CD4-positive, alpha-beta T cell treated with Interleukin-10 for 1 hour (primary cell): ENCODE measurements around the gene GMDS.

ENCODE experiments used
- DNase-seq: peaks from one replicate; pipeline ENCODE4 v3.0.0-alpha.2; 2020

GMDS gene

DNA sequence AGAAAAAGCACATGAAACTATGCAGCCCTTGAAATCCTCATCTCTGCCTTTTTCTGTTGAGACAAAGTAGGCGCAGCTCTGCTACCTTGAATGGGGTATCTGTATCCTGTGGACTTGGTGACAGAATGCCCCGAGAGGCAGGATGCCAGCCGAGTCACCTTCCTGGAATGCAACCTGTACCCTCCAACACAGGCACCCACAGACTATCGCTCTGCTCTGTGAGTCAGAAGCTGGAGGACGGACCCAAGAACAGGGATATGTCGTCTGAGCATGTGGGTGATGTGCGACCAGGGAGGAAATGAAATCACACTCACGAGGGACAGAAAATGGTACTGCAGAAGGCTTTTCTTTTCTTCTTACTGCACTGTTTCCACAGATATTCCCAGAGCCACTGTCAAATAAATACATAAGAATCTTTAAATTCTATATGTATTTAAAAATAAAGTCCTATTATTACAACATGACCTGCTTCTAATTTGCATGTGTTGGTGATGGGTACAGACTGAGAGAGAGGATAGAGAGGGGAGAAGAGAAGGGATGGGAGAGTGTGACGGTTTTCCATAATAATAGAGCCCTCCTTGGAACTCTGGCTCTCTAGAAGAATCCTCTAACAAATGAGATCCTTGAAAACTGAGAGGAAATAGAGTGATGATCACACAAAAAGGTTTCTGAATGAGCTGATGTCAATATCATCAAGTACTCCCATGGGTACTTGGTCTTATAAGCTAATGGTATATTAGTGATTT lies 327.6 kb downstream of the GMDS start:
- no peak for DNase-seq

DNA sequence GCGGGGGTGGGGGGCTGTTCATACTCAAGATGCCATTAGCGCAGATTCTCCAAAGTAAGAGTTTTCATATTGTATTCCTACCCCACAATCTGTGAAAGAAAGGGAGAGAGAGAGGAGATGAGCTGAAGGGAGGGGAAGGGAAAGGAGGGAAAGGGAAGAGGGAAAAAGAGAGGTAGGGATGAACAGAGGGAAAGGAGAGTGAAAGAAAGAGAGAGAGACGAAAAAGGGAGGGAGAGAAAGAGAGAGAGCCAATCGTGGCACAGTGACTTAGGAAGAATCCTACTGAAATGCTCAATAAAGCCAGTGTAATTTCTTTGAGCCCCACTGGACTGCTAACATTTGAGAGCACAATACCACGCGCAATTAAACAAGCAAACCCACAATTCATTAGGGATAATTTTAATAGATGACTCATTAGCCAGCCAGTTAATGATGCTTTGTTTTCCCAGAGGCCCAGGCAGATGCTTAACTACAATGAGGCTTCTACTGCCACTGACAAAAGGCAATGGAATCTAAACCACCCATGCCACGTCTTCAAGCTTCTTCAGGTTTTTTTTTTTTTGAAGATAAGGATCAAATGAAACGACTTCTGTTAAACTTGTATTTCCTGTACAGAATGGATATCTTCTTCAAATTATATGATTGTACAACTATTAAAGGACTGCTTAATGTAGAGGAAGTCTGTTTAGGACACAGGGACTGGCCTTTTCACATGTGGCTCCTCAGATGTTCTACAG lies 328.9 kb downstream of the GMDS start:
- DNase-seq = no peak

DNA sequence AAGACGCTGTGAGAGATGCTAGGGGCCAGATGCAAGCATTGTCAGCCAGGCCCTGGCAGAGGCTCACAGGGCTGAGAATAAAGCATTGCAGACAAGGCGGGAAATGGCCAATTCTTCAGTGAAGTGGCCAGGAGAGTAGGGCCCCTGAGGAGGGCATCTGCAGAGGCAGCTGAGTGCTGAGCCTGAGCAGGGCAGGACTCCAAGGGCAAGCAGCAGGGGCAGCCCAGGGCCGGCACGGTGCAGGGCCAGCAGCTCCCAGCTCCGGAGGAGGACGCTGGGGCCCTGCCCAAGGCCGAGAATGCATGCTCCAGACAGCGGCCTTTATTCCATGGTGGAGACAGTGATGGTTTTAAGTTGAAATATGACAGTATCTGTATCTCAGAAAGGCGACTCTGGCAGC lies 330.2 kb downstream of the GMDS start:
- no peak for DNase-seq

DNA sequence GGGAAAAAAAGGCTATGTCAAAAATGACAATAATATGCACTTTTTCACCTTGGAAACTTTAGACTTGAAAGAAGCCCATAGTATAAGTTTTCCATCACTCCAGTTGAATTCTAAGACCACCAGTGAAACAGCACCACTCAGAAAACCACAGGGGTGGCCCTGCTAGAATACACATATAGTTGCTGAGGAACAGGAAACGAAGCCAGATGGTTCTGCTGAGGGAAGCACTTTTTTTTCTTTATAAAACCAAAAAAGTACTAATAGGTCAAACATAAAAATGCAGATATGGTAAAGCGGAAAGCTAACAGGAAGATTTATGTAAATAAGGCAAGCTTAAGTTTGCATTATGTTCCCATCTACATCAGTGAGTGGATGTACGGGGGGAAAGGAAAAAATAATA lies 331.8 kb downstream of the GMDS start:
- DNase-seq = no peak

DNA sequence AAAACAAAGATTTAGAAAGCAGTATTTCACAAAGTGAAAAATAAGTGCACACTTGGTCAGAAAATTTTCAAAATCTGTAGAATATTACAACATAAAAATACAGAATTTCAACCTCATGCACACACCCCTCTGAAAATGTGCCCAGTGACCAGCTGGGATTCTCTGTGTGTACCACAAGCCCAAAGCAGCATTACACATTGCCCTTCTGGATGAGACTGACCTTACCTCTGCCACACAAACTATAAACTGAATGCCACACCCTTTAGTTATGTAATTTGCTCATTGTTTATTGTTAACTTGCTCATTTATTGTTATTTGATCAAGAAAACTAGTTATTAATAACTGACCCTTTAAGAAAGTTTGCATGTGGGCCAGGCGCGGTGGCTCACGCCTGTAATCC lies 332.7 kb downstream of the GMDS start:
- DNase-seq = no peak

DNA sequence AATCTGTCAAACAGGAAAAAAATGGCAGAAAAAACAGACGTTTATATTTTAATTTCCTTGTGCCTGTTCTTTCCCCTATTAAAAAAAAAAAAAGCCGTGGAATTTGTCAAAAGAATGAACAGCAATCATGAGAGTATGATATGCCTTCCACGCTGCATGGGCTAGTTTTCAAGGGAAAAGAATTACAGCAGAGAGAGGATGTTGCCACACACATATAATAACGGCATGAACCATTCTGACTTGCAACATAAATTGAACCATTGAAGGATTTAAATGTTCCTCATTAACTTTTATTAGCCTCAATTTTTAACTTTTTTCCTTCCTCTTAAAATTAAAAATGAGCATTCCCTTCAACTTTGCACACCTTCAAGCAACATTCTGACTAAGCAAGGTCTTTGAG lies 333.9 kb downstream of the GMDS start:
- DNase-seq = no peak

DNA sequence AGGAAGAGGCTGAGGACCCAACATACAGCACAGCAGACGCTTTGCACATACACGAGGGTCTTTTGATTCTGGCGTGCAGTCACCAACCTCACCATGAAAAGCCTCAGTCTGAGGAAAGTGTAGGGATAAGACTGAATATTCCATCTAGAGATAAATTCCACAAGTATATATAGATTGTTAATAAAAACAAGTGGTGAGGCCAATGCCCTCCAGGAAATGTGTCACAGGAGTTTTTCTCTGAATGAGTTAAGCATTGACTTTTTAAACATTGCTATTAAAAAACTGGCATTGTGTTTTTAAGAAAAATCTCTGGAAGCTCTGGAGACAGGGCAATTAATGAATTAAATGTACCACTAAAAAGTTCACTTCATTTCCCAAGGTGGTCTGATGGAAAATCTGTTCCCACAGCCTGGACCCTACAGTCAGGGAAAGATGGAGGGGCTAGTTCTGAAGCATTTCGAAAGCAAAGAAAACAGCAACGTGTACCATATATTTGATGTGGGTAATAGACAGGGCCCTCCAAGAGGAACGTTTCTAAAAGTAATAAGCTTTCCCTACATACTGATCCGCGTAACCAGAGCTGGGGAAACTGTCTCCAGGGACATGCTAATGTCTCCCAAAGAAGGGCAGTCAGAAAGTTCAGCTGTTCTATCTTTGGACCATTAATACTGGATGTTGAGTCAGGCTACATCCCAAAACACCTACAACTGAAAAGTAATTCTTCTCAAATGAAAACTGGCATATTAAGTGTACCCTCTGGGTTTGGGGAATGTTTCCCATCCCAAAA lies 334.6 kb downstream of the GMDS start:
- no peak for DNase-seq

DNA sequence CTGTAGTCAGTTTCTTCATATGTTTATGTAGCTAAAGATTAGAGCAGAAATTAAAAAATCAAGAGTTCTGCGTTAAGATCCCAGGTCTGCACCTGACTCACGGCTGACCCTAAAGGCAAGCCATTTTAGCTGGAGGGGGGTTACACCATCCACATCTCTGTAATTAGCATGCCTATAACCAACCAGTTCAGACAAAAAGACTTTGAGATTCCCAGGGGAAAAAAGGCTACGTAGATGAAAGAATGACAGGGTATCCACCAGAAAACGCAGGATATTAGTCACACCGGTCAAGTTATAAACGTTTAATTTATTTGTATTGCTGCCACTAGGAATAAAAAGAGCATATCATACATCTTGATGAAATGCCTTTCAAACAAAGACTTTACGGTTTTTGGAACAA lies 336.6 kb downstream of the GMDS start:
- DNase-seq = no peak

DNA sequence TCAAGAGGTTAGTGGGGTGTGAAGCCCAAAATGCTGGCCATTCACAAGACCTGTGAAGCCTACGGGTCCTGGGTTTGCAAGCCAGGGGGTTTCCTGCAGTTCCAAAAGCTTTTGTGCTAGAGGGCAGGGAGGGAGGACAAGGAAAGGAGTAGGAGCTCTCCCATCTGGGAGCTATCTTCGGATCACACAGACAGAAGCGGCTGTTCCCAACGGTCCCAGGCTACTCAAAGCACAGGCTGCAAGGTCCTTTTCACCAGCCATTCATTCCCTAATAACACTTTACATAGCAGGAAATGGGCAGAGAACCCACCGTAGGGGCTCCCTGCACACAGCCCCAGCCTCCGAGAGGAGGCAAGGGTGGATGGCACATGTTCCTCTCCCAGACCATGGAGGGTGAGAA lies 338.8 kb downstream of the GMDS start:
- DNase-seq = no peak

DNA sequence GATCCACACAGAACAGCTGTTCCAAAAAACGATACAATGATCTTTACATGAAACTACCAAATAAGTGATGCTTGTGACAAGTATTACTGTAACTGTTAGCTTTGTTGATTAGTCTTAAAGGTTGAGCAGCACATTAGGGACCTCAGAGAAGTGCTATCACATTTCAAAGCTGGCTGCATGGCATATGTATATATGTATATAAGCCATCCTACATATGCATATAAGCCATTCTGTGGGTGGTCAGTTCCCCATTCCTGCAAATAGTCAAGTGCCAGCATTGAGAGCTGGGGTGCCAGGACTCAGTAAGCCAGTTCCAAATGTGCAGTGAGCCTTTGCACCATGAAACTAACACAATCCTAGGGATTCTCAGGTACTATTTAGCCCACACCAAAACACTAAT lies 339.4 kb downstream of the GMDS start:
- DNase-seq = no peak

DNA sequence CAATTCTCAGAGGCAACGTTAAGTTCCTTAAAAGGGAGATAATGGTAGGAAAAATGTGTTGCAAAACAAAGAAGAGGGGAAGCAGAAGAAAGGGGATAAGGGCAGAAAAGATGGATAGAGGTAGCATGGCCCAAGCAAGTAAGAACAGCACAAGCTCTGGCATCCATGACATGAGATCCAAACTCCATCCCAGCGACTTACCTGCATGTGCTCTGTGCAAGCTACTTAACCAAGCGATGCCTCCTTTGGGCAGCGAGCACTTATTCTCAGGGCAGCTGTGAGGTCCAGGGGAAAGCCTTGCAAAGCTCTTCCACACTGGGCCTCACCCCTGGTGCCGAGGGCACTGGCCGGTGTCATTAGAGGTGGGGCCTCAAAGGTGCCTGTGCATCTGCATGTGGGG lies 340.5 kb downstream of the GMDS start:
- DNase-seq = no peak

DNA sequence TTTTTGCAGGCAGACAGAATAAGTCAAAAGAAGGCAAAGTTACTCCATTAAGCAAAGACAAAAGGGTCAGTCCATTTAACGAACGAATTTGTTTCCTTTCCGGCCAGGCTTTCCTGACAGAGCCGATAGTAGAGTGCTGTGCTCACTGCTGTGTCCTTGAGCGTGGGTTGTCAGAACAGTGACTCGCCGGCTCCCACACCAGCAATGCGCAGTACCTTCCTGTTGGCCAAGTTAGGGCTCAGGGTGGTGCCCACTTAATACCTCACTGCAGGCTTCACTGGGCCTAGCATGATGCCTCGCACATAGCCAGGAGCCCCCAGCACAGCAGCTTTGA lies 341.0 kb downstream of the GMDS start:
- no peak for DNase-seq

DNA sequence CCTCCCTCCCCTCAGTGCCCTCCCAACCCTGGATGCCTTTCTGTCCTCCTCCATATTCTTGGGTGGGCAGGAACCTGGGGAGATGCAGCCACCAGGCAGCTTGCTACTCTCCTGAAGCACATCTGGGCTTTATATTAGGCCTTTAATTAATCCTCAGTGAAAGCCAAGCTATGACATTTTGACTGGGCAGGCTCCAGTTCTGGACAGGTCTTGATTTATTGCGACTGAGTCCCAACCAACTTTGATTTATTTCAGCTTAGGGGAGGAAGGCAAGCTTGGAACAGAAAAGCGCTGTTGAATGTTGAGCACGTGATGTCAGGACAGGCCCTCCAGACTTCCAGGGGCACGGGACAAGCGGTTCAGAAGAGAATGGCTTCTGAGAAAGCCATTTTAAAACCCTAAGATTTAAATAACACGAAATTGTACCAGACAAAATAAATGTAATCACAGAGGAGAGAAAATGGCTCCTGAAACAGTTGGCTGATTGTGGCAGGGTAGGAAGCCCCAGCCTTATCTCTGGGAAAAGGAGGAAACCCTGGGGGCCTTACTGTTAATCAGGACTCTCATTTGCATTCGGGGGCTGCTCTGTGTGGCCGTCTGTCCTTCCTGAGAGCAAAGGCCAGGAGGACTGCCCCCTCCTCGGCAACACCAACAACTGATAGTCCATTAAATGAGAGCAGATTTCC lies 341.5 kb downstream of the GMDS start:
- DNase-seq = no peak

DNA sequence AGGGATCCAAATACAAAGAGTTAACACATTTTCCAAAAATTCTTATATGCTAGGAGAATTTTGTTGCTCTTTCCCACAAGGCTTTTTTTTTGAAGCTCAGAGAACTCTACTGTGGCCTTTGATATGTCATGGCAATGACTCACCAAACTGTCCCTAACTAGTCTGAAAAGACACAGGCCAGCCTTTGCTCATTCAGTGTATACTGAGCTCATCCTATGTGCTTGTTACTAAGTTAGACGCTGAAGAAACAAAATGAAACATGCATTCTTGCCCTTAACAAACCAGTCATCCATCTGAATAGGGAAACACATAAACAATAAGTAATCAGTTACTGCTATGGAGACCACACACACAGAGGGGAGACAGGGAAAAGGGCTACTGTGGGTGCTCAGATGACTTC lies 343.8 kb downstream of the GMDS start:
- no peak for DNase-seq

DNA sequence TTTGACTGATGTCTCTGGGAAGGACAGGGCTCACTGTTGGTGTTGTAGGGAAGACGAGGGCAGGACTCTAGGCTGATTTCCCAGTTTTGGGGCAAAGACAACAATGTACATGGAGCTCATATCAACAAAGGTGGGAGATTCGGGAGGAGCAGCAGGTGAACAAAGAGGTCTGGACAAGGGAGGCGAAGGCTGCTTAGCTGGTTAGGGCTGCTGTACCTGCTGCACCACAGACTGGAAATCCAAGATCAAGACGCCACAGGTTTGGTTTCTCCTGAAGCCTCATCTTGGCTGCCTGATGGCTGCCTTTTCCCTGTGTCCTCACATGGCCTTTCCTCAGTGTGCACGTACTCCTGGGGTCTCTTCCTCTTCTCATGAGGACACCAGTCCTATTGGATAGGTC lies 348.5 kb downstream of the GMDS start:
- no peak for DNase-seq

DNA sequence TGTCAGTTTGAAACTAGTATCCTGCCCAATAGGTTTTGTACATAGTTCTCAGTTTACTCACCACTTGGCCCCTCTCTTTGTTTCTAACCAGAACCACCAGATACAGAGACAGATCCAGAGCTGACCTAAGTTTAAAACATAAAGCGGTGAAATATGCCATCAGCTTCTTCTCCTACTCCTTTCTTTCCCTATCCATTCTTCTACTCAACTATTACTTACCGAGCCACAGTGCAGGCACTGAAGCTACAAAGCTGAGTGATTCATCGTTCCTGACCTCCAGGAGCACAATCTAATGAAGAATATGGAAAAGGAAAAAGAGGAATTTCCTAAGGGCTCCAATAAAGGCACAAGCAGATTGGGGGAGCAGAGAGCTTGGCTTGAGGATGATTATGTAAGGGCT lies 349.7 kb downstream of the GMDS start:
- no peak for DNase-seq

DNA sequence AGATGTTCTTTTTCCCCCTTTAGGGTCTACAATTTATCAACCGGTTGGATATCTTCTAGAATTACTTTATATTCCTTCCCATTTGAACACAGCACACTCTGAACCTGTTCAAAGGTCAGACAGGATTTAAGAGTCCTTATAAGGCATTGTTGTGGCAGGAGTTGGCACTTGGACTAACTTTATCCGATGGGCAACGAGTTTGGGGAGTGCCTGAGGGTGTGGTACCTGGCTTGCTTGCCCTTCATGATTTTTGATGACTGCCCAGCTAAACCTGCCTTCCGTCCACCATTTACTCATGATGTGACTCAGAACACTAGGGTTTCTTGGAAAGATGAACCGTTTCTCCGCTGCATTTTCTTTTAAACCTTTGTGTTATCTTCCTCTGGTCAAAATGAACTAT lies 350.5 kb downstream of the GMDS start:
- DNase-seq = no peak

DNA sequence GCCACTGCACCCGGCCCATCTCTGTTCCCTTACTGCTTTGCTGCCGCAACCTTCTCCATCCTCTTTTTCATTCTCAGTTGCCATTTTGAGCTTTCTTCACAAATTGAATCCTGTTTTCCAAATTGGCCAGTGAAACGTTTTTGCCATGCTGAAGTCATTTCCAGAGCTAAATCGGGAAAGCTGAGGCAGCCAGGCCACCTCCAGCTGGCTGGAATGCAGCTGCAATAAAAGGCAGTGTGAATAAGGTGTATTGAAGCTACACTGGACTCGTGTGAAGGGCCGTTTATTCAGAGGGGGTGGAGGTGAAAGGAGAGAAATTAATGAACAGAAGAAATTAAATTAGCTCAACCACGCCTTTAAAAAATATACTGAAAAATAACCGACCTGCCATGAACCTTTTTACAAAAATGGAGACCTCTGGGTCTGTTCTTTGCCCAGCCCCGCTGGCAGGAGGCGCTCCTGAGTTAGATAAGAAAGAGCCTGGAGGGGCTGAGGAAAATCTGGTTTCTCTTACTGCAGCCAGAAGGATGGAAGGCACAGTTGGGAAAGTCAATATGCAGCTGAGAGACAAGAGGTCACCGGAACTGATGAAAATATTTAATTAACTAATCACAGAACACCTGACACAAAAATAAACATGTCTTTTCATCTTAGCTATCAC lies 351.8 kb downstream of the GMDS start:
- no peak for DNase-seq

DNA sequence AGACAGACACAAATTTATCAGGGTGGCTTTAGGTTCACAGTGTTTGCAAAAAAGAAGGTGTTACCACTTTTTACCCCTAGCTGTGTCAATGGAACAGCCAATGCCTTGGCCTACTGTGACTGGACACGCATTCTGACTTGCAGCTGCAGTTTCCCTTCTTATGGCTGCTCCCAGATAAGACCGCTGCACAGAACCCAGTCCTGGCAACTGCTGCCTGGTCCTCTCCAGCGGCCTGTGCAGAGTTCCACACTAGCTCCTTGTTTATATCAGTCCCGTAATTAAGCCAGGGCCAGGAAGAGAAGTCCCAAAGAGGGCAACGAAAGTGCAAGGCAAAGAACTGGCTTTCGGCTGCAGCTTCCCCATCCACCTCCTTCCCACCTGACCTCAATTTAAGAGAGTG lies 352.7 kb downstream of the GMDS start:
- DNase-seq = no peak

DNA sequence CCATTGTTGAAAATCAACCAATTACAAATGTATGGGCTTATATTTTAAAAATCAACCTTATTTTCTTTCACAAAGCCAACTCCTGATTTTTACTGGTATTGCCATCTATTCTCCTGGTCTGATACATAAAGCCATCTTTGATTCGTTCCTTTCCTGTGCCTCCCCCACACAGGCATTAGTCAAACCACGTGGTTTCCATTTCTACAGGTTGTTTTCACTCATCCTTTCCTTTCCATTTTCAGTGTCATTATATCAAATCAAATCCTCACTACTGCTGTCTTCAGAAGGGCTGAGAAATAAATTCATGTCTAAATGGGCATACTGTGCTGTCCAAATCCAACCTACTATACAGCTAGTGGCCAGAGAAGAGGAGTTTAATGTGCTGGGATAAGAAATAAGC lies 354.4 kb downstream of the GMDS start:
- no peak for DNase-seq

DNA sequence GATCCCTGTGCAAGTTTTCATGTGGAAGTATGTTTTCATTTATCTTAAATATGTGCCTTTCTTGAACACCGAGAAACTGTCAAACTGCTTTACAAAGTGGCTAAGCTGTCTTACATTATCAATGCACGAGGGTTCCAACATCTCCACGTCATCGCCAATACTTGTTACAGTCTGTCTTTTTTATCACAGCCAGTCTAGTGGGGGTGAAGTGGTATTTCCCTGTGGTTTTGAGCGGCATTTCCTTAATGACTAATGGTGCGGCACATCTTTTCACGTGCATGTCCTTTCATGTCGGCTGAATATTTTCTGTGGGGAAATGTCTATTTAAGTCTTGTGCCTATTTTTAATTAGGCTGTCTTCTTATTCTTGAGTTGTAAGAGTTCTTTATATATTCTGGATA lies 355.3 kb downstream of the GMDS start:
- no peak for DNase-seq

DNA sequence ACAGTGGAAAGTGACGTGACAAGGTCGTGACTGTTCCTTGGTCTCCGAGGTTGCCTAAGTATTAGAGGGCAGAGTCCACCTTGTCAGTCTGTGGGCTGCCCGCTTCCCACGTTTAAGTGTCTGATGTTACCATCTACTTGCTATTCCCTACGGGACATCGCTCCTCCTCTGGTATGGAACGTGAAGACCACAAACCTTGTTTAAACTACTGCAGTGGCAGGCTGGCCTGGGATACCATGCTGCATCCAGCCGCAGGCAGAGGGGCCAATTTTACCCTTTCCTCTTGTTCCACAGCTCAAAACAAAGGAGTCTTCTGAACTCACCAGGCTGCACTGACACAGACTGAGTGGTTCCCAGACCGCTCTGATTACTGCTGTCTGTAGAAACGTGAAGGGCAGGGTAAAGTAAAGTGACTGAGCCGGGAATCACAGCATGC lies 359.8 kb downstream of the GMDS start:
- no peak for DNase-seq

DNA sequence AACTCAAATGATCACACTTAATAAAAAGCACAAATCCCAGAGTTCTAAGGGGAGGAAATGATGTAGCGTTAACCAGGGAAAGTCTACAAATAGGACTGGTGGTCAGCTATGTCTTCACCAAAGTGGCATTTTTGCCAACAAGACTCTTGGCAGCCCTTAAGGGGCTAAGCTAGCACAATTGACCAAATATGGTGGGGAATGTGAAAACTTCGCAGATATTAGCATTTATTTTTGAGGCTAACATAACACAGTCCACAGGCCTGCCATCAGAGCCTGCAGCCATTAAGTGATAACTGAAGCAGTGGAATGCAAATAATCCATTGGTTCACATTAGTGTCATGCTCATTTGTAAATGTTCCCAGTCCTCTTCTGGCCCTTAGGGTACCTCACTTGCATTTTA lies 361.1 kb downstream of the GMDS start:
- no peak for DNase-seq
